SK-MEL-5 (cell line): ENCODE measurements around the gene LINC00632. TPM values are rescaled to one million over a fixed set of nuclear protein-coding genes. Genes with fewer than 3 reads are reported as not detected.
A peak's percentile ranks its signal among the peaks of the same experiment; 100 is the strongest.

Source experiments
- DNase-seq: peaks from one replicate; pipeline ENCODE4 v3.0.0-alpha.2; 2016; ENCODE audit warnings: low read depth, low spot score
- in situ Hi-C: cut with HindIII; loops from 2 replicates; pipeline ENCODE4 v1.10.0; 2016; ENCODE audit warnings: low sequenced_read_pairs, high pct_unique_total_duplicates, low pct_unique_long_range_greater_than_20kb
- total RNA-seq: library from RNA; depleted of rRNA; stranded (reverse); fragments of >200 nt; shearing (Covaris generic); gene quantifications from 2 replicates; pipeline ENCODE4 v1.2.3, GENCODE V29; 2014

LINC00632 gene
- total RNA-seq, 1 experiment from 2014 or later: 3.1 TPM

- in situ Hi-C loops: no loop called here
- no peak for DNase-seq
Measured at GRCh38 chrX:140744085-140744484, 34.5 kb downstream of the LINC00632 start.

GRCh38 chrX:140756941-140757340 is 47.4 kb downstream of the LINC00632 start:
- in situ Hi-C loops: no loop called here
- no peak for DNase-seq

- peak; percentile 74 for DNase-seq
- in situ Hi-C loops: no loop called here
Measured at GRCh38 chrX:140762061-140762460, 52.5 kb downstream of the LINC00632 start.

GRCh38 chrX:140764401-140764919 is 54.9 kb downstream of the LINC00632 start:
- DNase-seq: peak; percentile 32
- in situ Hi-C loops: no loop called here

GRCh38 chrX:140765043-140765784 is 55.7 kb downstream of the LINC00632 start:
- in situ Hi-C loops: no loop called here
- DNase-seq: peak; percentile 28

GRCh38 chrX:140766024-140766611 is 56.6 kb downstream of the LINC00632 start:
- peak; percentile 64 for DNase-seq
- in situ Hi-C loops: no loop called here

- in situ Hi-C loops: no loop called here
- DNase-seq: peak; percentile 34
Measured at GRCh38 chrX:140767646-140768045, 58.1 kb downstream of the LINC00632 start.

GRCh38 chrX:140775211-140775610 is 65.7 kb downstream of the LINC00632 start:
- in situ Hi-C loops: no loop called here
- no peak for DNase-seq

- in situ Hi-C loops: no loop called here
- DNase-seq: no peak
Measured at GRCh38 chrX:140776320-140776719, 66.8 kb downstream of the LINC00632 start.

GRCh38 chrX:140794642-140795041 is 85.1 kb downstream of the LINC00632 start:
- in situ Hi-C loops: no loop called here

GRCh38 chrX:140799216-140799615 is 89.7 kb downstream of the LINC00632 start:
- in situ Hi-C loops: no loop called here
- no peak for DNase-seq

More at GRCh38 chrX:140794642-140795041, 85.1 kb downstream of the LINC00632 start:
- no peak for DNase-seq

GRCh38 chrX:140804292-140804691 is 94.7 kb downstream of the LINC00632 start:
- DNase-seq: no peak
- in situ Hi-C loops: no loop called here

- peak; percentile 4 for DNase-seq
- in situ Hi-C loops: no loop called here
Measured at GRCh38 chrX:140815868-140816267, 106.3 kb downstream of the LINC00632 start.

GRCh38 chrX:140817943-140818342 is 108.4 kb downstream of the LINC00632 start:
- in situ Hi-C loops: no loop called here
- DNase-seq: peak; percentile 46

GRCh38 chrX:140821280-140821679 is 111.7 kb downstream of the LINC00632 start:
- in situ Hi-C loops: no loop called here

GRCh38 chrX:140822184-140822583 is 112.6 kb downstream of the LINC00632 start:
- DNase-seq: no peak
- in situ Hi-C loops: no loop called here

More at GRCh38 chrX:140821280-140821679, 111.7 kb downstream of the LINC00632 start:
- no peak for DNase-seq

- no peak for DNase-seq
- in situ Hi-C loops: no loop called here
Measured at GRCh38 chrX:140822861-140823260, 113.3 kb downstream of the LINC00632 start.

- DNase-seq: no peak
- in situ Hi-C loops: no loop called here
Measured at GRCh38 chrX:140836874-140837273, 127.3 kb downstream of the LINC00632 start.
